T-helper 1 cell treated with Interleukin-12 subunit alpha and Interleukin-12 subunit beta and Interleukin-4 antibody, amounts not matched to agents 30 ng/mL and 1 ng/mL, for 36 hours (primary cell): ENCODE measurements around the gene CDH26. TPM values are rescaled to one million over a fixed set of nuclear protein-coding genes. Genes with fewer than 3 reads are reported as not detected.

ENCODE experiments used
- intact Hi-C: fragments of 100-400 bp; cut with micrococcal nuclease; formaldehyde crosslinking; loops from one replicate; pipeline ENCODE4 v1.15.1; 2024
- total RNA-seq: library from RNA; stranded (reverse); gene quantifications from 2 replicates; pipeline ENCODE4 v1.2.3, GENCODE V29; 2022

Gene CDH26
- total RNA-seq, 1 donor from 2014 or later, result 0.59 TPM

GRCh38 chr20:60010689-60011458, 52.7 kb downstream of the CDH26 start:
- intact Hi-C loops, result no loop called here

GRCh38 chr20:60011512-60012507, 53.6 kb downstream of the CDH26 start:
- intact Hi-C loops, result no loop called here

- intact Hi-C loops, result no loop called here
These were observed 55.3 kb downstream of the CDH26 start for GRCh38 chr20:60013296-60014139.

GRCh38 chr20:60016406-60016805, 58.2 kb downstream of the CDH26 start:
- intact Hi-C loops, result no loop called here

- intact Hi-C loops, result no loop called here
These were observed 62.0 kb downstream of the CDH26 start for GRCh38 chr20:60020251-60020650.

- intact Hi-C loops, result no loop called here
These were observed 62.9 kb downstream of the CDH26 start for GRCh38 chr20:60021104-60021503.

GRCh38 chr20:60022849-60023248, 64.6 kb downstream of the CDH26 start:
- intact Hi-C loops, result no loop called here

GRCh38 chr20:60024245-60024644, 66.0 kb downstream of the CDH26 start:
- intact Hi-C loops, result no loop called here

- intact Hi-C loops, result no loop called here
These were observed 66.6 kb downstream of the CDH26 start for GRCh38 chr20:60024801-60025200.

- intact Hi-C loops, result no loop called here
These were observed 67.8 kb downstream of the CDH26 start for GRCh38 chr20:60026010-60026409.

- intact Hi-C loops, result no loop called here
These were observed 72.2 kb downstream of the CDH26 start for GRCh38 chr20:60030471-60030870.

- intact Hi-C loops, result no loop called here
These were observed 72.9 kb downstream of the CDH26 start for GRCh38 chr20:60031107-60031506.

GRCh38 chr20:60034231-60035110, 76.2 kb downstream of the CDH26 start:
- intact Hi-C loops, result no loop called here

- intact Hi-C loops, result no loop called here
These were observed 77.3 kb downstream of the CDH26 start for GRCh38 chr20:60035486-60035885.

- intact Hi-C loops, result no loop called here
These were observed 78.1 kb downstream of the CDH26 start for GRCh38 chr20:60036346-60036745.

- intact Hi-C loops, result no loop called here
These were observed 78.7 kb downstream of the CDH26 start for GRCh38 chr20:60036746-60037499.

- intact Hi-C loops, result no loop called here
These were observed 80.3 kb downstream of the CDH26 start for GRCh38 chr20:60038400-60039008.

- intact Hi-C loops, result no loop called here
These were observed 81.3 kb downstream of the CDH26 start for GRCh38 chr20:60039526-60039925.
